GM12892 (cell line): ENCODE data around the gene RASSF3.

Experiments
- POLR2A ChIP-seq: IDR thresholded peaks from 2 replicates; pipeline ENCODE4 v1.6.1; 2011; ENCODE audit warnings: low read depth, low read length, control low read depth
- POLR2AphosphoS5 ChIP-seq: IDR thresholded peaks from 2 replicates; pipeline ENCODE4 v1.6.1; 2011; ENCODE audit warnings: low read depth, low read length, control low read depth
- TAF1 ChIP-seq: IDR thresholded peaks from 2 replicates; pipeline ENCODE4 v1.6.1; 2011; ENCODE audit warnings: low read depth, mild to moderate bottlenecking, control low read depth, low read length, borderline replicate concordance

DNA sequence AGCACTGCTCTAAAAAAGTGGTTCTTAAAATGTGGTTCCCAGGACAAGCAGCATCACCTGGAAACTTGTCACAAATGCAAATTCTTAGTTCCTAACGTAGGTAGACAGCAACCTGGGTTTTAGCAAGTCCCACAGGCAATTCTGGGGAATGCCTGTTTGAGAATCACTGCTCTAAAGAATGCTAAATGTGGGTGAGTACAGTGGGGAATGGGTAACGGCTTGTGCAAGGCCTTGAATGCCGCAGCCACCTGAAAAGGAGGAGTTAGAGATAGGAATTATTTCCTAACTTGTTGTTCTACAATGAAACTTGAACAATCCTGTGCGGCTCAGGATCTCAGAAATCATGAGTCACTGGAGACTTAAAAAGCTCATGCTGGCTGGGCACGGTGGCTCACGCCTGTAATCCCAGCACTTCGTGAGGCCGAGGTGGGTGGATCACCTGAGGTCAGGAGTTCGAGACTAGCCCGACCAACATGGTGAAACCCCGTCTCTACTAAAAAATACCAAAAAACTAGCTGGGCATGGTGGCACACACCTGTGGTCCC, 114.0 kb downstream of the RASSF3 start:
- TF ChIP-seq POLR2A (no peak), TAF1 (no peak), POLR2AphosphoS5 (no peak)
